GM23338 (cell line): Measurements from ENCODE around the gene PHACTR2. TPM values are rescaled to one million over a fixed set of nuclear protein-coding genes. Genes with fewer than 3 reads are reported as not detected.

Experiments
- ATAC-seq: fragments of 200-7000 bp; cut with Tn5 transposase; 3 replicates; pipeline ENCODE4 v1.9.1; 2020
- DNase-seq: peaks from one replicate; pipeline ENCODE4 v3.0.0-alpha.2; 2015; ENCODE audit warnings: low spot score
- H2AFZ ChIP-seq: fragments of 200-600 bp; sonication (generic); 2 replicates; pipeline ENCODE4 v1.8.0; 2016; ENCODE audit warnings: antibody characterized with exemption, mild to moderate bottlenecking, moderate library complexity
- H3F3A ChIP-seq: fragments of 200-600 bp; sonication (generic); replicated peaks from 2 replicates; pipeline ENCODE4 v1.8.0; 2017; ENCODE audit warnings: antibody characterized with exemption, mixed run types, low read depth
- H3K27ac ChIP-seq: fragments of 200-600 bp; sonication (generic); 2 replicates; pipeline ENCODE4 v1.6.1; 2016; ENCODE audit warnings: low read depth
- H3K27me3 ChIP-seq: fragments of 200-600 bp; sonication (generic); 2 replicates; pipeline ENCODE4 v1.8.0; 2016; ENCODE audit warnings: mild to moderate bottlenecking, mixed run types, moderate library complexity; ENCODE audit not compliant: insufficient read depth
- H3K36me3 ChIP-seq: fragments of 200-600 bp; sonication (generic); 2 replicates; pipeline ENCODE4 v1.8.0; 2016; ENCODE audit warnings: mild to moderate bottlenecking; ENCODE audit not compliant: insufficient read depth
- H3K4me1 ChIP-seq: fragments of 200-600 bp; sonication (generic); 2 replicates; pipeline ENCODE4 v1.8.0; 2016; ENCODE audit warnings: mild to moderate bottlenecking, moderate library complexity; ENCODE audit not compliant: insufficient read depth
- H3K4me2 ChIP-seq: fragments of 200-600 bp; sonication (generic); 2 replicates; pipeline ENCODE4 v1.7.1; 2017; ENCODE audit warnings: mixed run types
- H3K4me3 ChIP-seq: fragments of 200-600 bp; sonication (generic); 2 replicates; pipeline ENCODE4 v1.6.1; 2016; ENCODE audit warnings: mixed run types
- H3K79me2 ChIP-seq: fragments of 200-600 bp; sonication (generic); replicated peaks from 2 replicates; pipeline ENCODE4 v1.8.0; 2017; ENCODE audit warnings: mild to moderate bottlenecking; ENCODE audit not compliant: insufficient read depth
- H3K9me2 ChIP-seq: fragments of 200-600 bp; sonication (generic); 2 replicates; pipeline ENCODE4 v1.8.0; 2017; ENCODE audit not compliant: insufficient read depth
- H4K20me1 ChIP-seq: fragments of 200-600 bp; sonication (generic); replicated peaks from 2 replicates; pipeline ENCODE4 v1.8.0; 2017; ENCODE audit warnings: mild to moderate bottlenecking; ENCODE audit not compliant: insufficient read depth
- H3K27ac Mint-ChIP-seq: 2 replicates; pipeline ENCODE4 v1.8.0; 2020; ENCODE audit warnings: inconsistent platforms, mild to moderate bottlenecking, moderate library complexity, mixed read lengths
- H3K27me3 Mint-ChIP-seq: 3 replicates; pipeline ENCODE4 v1.8.0; 2022; ENCODE audit warnings: low read depth, mild to moderate bottlenecking, moderate library complexity, mixed read lengths, inconsistent platforms; ENCODE audit not compliant: insufficient read depth, poor library complexity
- H3K36me3 Mint-ChIP-seq: 3 replicates; pipeline ENCODE4 v1.8.0; 2021; ENCODE audit warnings: low read depth, mild to moderate bottlenecking, inconsistent platforms, moderate library complexity, mixed read lengths
- H3K4me1 Mint-ChIP-seq: 3 replicates; pipeline ENCODE4 v1.8.0; 2020; ENCODE audit warnings: mild to moderate bottlenecking, inconsistent platforms, mixed read lengths
- H3K4me3 Mint-ChIP-seq: 3 replicates; pipeline ENCODE4 v1.8.0; 2021; ENCODE audit warnings: moderate library complexity, mild to moderate bottlenecking, inconsistent platforms, mixed read lengths
- H3K9me3 Mint-ChIP-seq: 3 replicates; pipeline ENCODE4 v1.8.0; 2020; ENCODE audit warnings: moderate library complexity, mild to moderate bottlenecking, inconsistent platforms, mixed read lengths
- CREB1 ChIP-seq: fragments of 250-450 bp; sonication (Bioruptor Pico); IDR thresholded peaks from 2 replicates; pipeline ENCODE4 v1.5.0; 2020; ENCODE audit warnings: low read depth, mild to moderate bottlenecking, moderate library complexity
- CTCF ChIP-seq, 2 experiments: fragments of 200-600 bp in 1 of 2; sonication (generic) in 1 of 2; conservative IDR thresholded peaks; 2 replicates each; pipeline versions ENCODE4 v1.5.1 to v1.6.1; 2016 to 2017; ENCODE audit warnings: antibody characterized with exemption in 2 of 2, low read depth in 2 of 2, mild to moderate bottlenecking in 2 of 2, moderate library complexity in 1 of 2
- NANOG ChIP-seq: IDR thresholded peaks from 2 replicates; pipeline ENCODE4 v1.6.1; 2016; ENCODE audit warnings: antibody characterized with exemption, borderline replicate concordance
- REST ChIP-seq: IDR thresholded peaks from one replicate; pipeline ENCODE4 v1.6.1; 2018; ENCODE audit warnings: antibody characterized with exemption; ENCODE audit not compliant: unreplicated experiment
- STAT1 ChIP-seq: IDR thresholded peaks from one replicate; pipeline ENCODE4 v1.6.1; 2016; ENCODE audit warnings: antibody characterized with exemption; ENCODE audit not compliant: unreplicated experiment
- polyA plus RNA-seq: library from polyadenylated mRNA; unstranded; fragments of >200 nt; fragmentation: Nextera tagmentation; extraction: Ambion mirVana; gene quantifications from 2 replicates; pipeline ENCODE4 v1.2.1, GENCODE V29; 2016
- total RNA-seq: library from RNA; depleted of rRNA; stranded (reverse); fragments of >200 nt; shearing (Covaris generic); gene quantifications from 2 replicates; pipeline ENCODE4 v1.2.3, GENCODE V29; 2014

Gene PHACTR2
- total and polyA plus RNA-seq, 2 experiments from 2014 or later = 67.7 to 105 TPM

- TF ChIP-seq REST = no peak
- no peak for TF ChIP-seq CREB1 (CRISPR knock-in tag)
- TF ChIP-seq STAT1 = no peak
Observed at GRCh38 chr6:143838395-143838794, 160.6 kb downstream of the PHACTR2 start (continued).

- Histone ChIP-seq H3K27me3 (no peaks in the 10 kb centered on the region), H4K20me1 (no peaks in the 10 kb centered on the region), H3K4me1 (peaks cover 9% of the 10 kb centered on the region), H3K27ac (no peak overlapping the region), H3K4me2 (no peak overlapping the region), H2AFZ (no peak overlapping the region), H3K4me3 (no peak overlapping the region), H3K9me2 (no peaks in the 10 kb centered on the region), H3K36me3 (0 out of 2 replicates have a peak, but pooled peaks cover 1% of the 10 kb centered on the region), H3F3A (no peaks in the 10 kb centered on the region), H3K79me2 (peaks cover 10% of the 10 kb centered on the region)
- no peak for DNase-seq
- ATAC-seq = no peak
- H3K27ac Mint-ChIP-seq = no peak overlapping the region
- H3K9me3 Mint-ChIP-seq = no peaks in the 10 kb centered on the region
- peaks cover 8% of the 10 kb centered on the region for H3K4me1 Mint-ChIP-seq
- peaks cover 5% of the 10 kb centered on the region for H3K27me3 Mint-ChIP-seq
- peaks cover 6% of the 10 kb centered on the region for H3K36me3 Mint-ChIP-seq
- no peak overlapping the region for H3K4me3 Mint-ChIP-seq
- TF ChIP-seq NANOG (no peak), CTCF (conservative IDR thresholded peaks at IDR 0.05; ENCODE audit: low read depth in 2 of 2) (no peak)
Observed at GRCh38 chr6:143839196-143839595, 161.4 kb downstream of the PHACTR2 start.

- H3K36me3 Mint-ChIP-seq = peaks cover 22% of the 10 kb centered on the region
- TF ChIP-seq NANOG = no peak
- Histone ChIP-seq H3K36me3 (peaks cover 16% of the 10 kb centered on the region), H3K4me2 (no peak overlapping the region), H3K9me2 (no peaks in the 10 kb centered on the region), H3K27me3 (no peaks in the 10 kb centered on the region), H3K79me2 (peaks cover 25% of the 10 kb centered on the region), H3K4me3 (no peak overlapping the region), H2AFZ (no peak overlapping the region), H3K4me1 (peaks cover 12% of the 10 kb centered on the region), H4K20me1 (0 out of 2 replicates have a peak, but pooled peaks cover 5% of the 10 kb centered on the region), H3F3A (no peaks in the 10 kb centered on the region), H3K27ac (no peak overlapping the region)
- peaks cover 5% of the 10 kb centered on the region for H3K27me3 Mint-ChIP-seq
- no peak overlapping the region for H3K4me3 Mint-ChIP-seq
- ATAC-seq (no peak), DNase-seq (no peak)
- H3K9me3 Mint-ChIP-seq = no peaks in the 10 kb centered on the region
- H3K4me1 Mint-ChIP-seq = peaks cover 11% of the 10 kb centered on the region
- no peak overlapping the region for H3K27ac Mint-ChIP-seq
Observed at GRCh38 chr6:143840595-143841265, 163.0 kb downstream of the PHACTR2 start.
